AG09319 (cell line): ENCODE results near the gene MGAT4B.
"Not testable (repeated sequence)": the region's sequence is repeated elsewhere in the genome, so short reads cannot be mapped to it uniquely, and the experiment has no call there.

Source experiments
- DNase-seq: peaks from one replicate; pipeline ENCODE4 v3.0.0-alpha.2; 2010; ENCODE audit warnings: low read depth; ENCODE audit errors: extremely low read depth
- CTCF ChIP-seq: IDR thresholded peaks from 2 replicates; pipeline ENCODE4 v1.5.1; 2011; ENCODE audit warnings: low read depth, mild to moderate bottlenecking, inconsistent platforms, low read length, moderate library complexity

The MGAT4B gene

GRCh38 chr5:179839328-179840256 is 32.9 kb upstream of the MGAT4B start:
- no peak for DNase-seq
- no peak for TF ChIP-seq CTCF

GRCh38 chr5:179837076-179838011 is 30.7 kb upstream of the MGAT4B start:
- TF ChIP-seq CTCF: no peak
- no peak for DNase-seq

- TF ChIP-seq CTCF: no peak
- no peak for DNase-seq
Observed at GRCh38 chr5:179836225-179837019, 29.8 kb upstream of the MGAT4B start.

- DNase-seq: not testable (repeated sequence)
Observed at GRCh38 chr5:179834871-179835270, 28.2 kb upstream of the MGAT4B start.

GRCh38 chr5:179834120-179834519 is 27.5 kb upstream of the MGAT4B start:
- TF ChIP-seq CTCF: no peak
- no peak for DNase-seq

- DNase-seq: no peak
- TF ChIP-seq CTCF: no peak
Observed at GRCh38 chr5:179833709-179834070, 27.0 kb upstream of the MGAT4B start.

- TF ChIP-seq CTCF: no peak
- DNase-seq: no peak
Observed at GRCh38 chr5:179833056-179833708, 26.5 kb upstream of the MGAT4B start.
